Measurements from ENCODE around the gene GATAD2A.

DNA sequence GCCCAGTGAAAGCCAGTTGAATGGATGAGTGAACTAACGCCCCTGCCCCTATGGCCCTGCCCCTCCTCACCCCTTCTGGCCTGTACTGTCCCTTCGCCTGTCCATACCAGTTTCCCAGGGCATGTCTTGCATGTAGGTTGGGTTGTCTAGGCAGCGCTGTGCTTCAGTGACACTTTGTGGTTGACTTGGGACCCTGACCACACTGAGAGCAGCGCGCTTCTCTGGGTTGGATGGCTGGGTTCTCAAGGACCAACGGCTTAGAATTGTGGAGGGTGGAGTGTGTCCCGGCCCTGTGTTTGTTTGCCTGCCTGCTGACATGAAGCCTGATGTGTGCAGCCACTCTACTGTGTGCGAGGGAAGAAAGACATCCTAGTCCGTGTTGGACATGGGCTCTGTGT is 15.8 kb downstream of the GATAD2A start:
- TF ChIP-seq JUND (IDR thresholded peaks at IDR 0.05; ENCODE audit: low read length) (no peak), CTCF (IDR thresholded peaks at IDR 0.05; ENCODE audit: control extremely low read depth in 1 of 3, insufficient read depth in 1 of 3, low read depth in 1 of 3, low read length in 3 of 3) (no peak), CREB1 (IDR thresholded peaks at IDR 0.05) (no peak), HDAC6 (IDR thresholded peaks at IDR 0.05; ENCODE audit: low read depth, low read length) (no peak)

Measured in H1 (cell line).